ENCODE data around the gene ACTN4.

DNA sequence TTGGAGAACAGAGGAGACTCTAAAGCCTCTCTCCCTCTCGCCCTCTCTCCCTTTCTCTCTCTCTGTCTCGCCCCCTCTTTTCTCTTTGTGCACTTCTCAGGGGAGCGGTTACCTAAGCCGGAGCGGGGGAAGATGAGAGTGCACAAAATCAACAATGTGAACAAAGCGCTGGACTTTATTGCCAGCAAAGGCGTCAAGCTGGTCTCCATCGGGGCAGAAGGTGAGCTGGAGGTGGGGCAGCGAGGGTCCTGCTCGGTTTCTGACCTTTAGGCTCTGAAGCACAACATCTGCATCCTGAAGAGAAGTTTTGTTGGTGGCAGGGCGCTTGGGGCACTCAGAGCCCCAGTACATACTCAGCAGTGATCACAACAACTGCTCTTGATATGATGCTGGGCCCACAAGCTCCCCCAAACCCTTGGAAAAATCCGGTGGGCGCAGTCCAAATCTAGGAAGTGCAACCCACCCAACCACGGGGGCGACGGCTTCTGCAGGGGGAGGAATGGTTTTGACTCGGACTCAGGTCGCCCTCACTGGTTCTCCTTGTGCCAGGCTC, 53.5 kb downstream of the ACTN4 start:
- TF ChIP-seq, protein P1, sequence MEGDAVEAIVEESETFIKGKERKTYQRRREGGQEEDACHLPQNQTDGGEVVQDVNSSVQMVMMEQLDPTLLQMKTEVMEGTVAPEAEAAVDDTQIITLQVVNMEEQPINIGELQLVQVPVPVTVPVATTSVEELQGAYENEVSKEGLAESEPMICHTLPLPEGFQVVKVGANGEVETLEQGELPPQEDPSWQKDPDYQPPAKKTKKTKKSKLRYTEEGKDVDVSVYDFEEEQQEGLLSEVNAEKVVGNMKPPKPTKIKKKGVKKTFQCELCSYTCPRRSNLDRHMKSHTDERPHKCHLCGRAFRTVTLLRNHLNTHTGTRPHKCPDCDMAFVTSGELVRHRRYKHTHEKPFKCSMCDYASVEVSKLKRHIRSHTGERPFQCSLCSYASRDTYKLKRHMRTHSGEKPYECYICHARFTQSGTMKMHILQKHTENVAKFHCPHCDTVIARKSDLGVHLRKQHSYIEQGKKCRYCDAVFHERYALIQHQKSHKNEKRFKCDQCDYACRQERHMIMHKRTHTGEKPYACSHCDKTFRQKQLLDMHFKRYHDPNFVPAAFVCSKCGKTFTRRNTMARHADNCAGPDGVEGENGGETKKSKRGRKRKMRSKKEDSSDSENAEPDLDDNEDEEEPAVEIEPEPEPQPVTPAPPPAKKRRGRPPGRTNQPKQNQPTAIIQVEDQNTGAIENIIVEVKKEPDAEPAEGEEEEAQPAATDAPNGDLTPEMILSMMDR (conservative IDR thresholded peaks at IDR 0.05): no peak
- no peak for TF ChIP-seq ZFX (IDR thresholded peaks at IDR 0.05)

Measured in C4-2B (cell line).